Measurements from ENCODE around the gene HCAR2. TPM values are rescaled to one million over a fixed set of nuclear protein-coding genes. Genes with fewer than 3 reads are reported as not detected.
"Not testable (repeated sequence)": the region's sequence is repeated elsewhere in the genome, so short reads cannot be mapped to it uniquely, and the experiment has no call there.

Gene HCAR2
- polyA plus RNA-seq, 3 donors = 2.1 to 68.5 (median 7.1) TPM

GRCh38 chr12:122724641-122725243, 21.6 kb upstream of the HCAR2 start:
- no peak overlapping the region for H3K27ac ChIP-seq (ENCODE audit: low read depth, low read length)
- 89 to 93% (median 92%) methylated on average over 12 of the region's 12 CpGs for WGBS, 3 donors

GRCh38 chr12:122722387-122722786, 19.2 kb upstream of the HCAR2 start:
- 28 to 55% (median 38%) methylated on average over 1 of the region's 1 CpG for WGBS, 3 donors
- no peak overlapping the region for H3K27ac ChIP-seq (ENCODE audit: low read depth, low read length)

- H3K27ac ChIP-seq (ENCODE audit: low read depth, low read length) = no peak overlapping the region
- WGBS, 3 donors = 72 to 83% (median 81%) methylated on average over 11 of the region's 11 CpGs
Observed at GRCh38 chr12:122721057-122721545, 17.9 kb upstream of the HCAR2 start.

GRCh38 chr12:122716658-122717057, 13.5 kb upstream of the HCAR2 start, which contains the start of gene HCAR3:
HCAR3 (minus strand) TSS chr12:122716811; CDS start chr12:122716737, 74 bp downstream.
- WGBS, 3 donors = 59 to 74% (median 67%) methylated on average over 10 of the region's 10 CpGs
- not testable (repeated sequence) for H3K27ac ChIP-seq (ENCODE audit: low read depth, low read length)

GRCh38 chr12:122715211-122715610, 12.1 kb upstream of the HCAR2 start:
- 69 to 75% (median 70%) methylated on average over 6 of the region's 6 CpGs for WGBS, 3 donors
- not testable (repeated sequence) for H3K27ac ChIP-seq (ENCODE audit: low read depth, low read length)

- WGBS, 3 donors = 65 to 90% (median 77%) methylated on average over 3 of the region's 10 CpGs
- not testable (repeated sequence) for H3K27ac ChIP-seq (ENCODE audit: low read depth, low read length)
Observed at GRCh38 chr12:122713491-122714188, 10.5 kb upstream of the HCAR2 start.

- not testable (repeated sequence) for H3K27ac ChIP-seq (ENCODE audit: low read depth, low read length)
- WGBS, 3 donors = 69 to 79% (median 73%) methylated on average over 1 of the region's 1 CpG
Observed at GRCh38 chr12:122711266-122711665, 8.1 kb upstream of the HCAR2 start.

GRCh38 chr12:122710341-122710740, 7.2 kb upstream of the HCAR2 start:
- 45 to 80% (median 58%) methylated on average over 2 of the region's 2 CpGs for WGBS, 3 donors
- not testable (repeated sequence) for H3K27ac ChIP-seq (ENCODE audit: low read depth, low read length)

- no CpG with 5 or more reads among the region's 3 CpGs for WGBS, 3 donors
- H3K27ac ChIP-seq (ENCODE audit: low read depth, low read length) = not testable (repeated sequence)
Observed at GRCh38 chr12:122709287-122709686, 6.1 kb upstream of the HCAR2 start.

GRCh38 chr12:122703841-122704240, 684 bp upstream of the HCAR2 start:
- H3K27ac ChIP-seq (ENCODE audit: low read depth, low read length) = not testable (repeated sequence)
- WGBS, 3 donors = 74 to 84% (median 83%) methylated on average over 3 of the region's 3 CpGs

- WGBS, 3 donors = 25 to 49% (median 41%) methylated on average over 4 of the region's 4 CpGs
- H3K27ac ChIP-seq (ENCODE audit: low read depth, low read length) = not testable (repeated sequence)
Observed at GRCh38 chr12:122701481-122701880, 1.7 kb downstream of the HCAR2 start.

GRCh38 chr12:122700038-122700710, 3.0 kb downstream of the HCAR2 start:
- 76 to 79% methylated on average over 2 of the region's 9 CpGs; no CpG with 5 or more reads in 1 of the 3 donors for WGBS, 3 donors

GRCh38 chr12:122696922-122697321, 6.2 kb downstream of the HCAR2 start:
- 75 to 87% (median 77%) methylated on average over 2 of the region's 2 CpGs for WGBS, 3 donors

More at GRCh38 chr12:122700038-122700710, 3.0 kb downstream of the HCAR2 start:
- H3K27ac ChIP-seq (ENCODE audit: low read depth, low read length) = not testable (repeated sequence)

GRCh38 chr12:122691566-122691965, 11.6 kb downstream of the HCAR2 start:
- 58 to 73% (median 69%) methylated on average over 3 of the region's 3 CpGs for WGBS, 3 donors
- no peak overlapping the region for H3K27ac ChIP-seq (ENCODE audit: low read depth, low read length)

More at GRCh38 chr12:122696922-122697321, 6.2 kb downstream of the HCAR2 start:
- H3K27ac ChIP-seq (ENCODE audit: low read depth, low read length) = not testable (repeated sequence)

GRCh38 chr12:122688291-122688690, 14.9 kb downstream of the HCAR2 start:
- no peak overlapping the region for H3K27ac ChIP-seq (ENCODE audit: low read depth, low read length)
- WGBS, 3 donors = 71 to 93% (median 80%) methylated on average over 3 of the region's 3 CpGs

- 46 to 55% (median 52%) methylated on average over 5 of the region's 5 CpGs for WGBS, 3 donors
- H3K27ac ChIP-seq (ENCODE audit: low read depth, low read length) = no peak overlapping the region
Observed at GRCh38 chr12:122687086-122687485, 16.1 kb downstream of the HCAR2 start.

- WGBS, 3 donors = 90 to 93% (median 91%) methylated on average over 3 of the region's 3 CpGs
- no peak overlapping the region for H3K27ac ChIP-seq (ENCODE audit: low read depth, low read length)
Observed at GRCh38 chr12:122686538-122686937, 16.6 kb downstream of the HCAR2 start.

GRCh38 chr12:122684297-122684813, 18.8 kb downstream of the HCAR2 start:
- 62 to 80% (median 66%) methylated on average over 5 of the region's 5 CpGs for WGBS, 3 donors
- no peak overlapping the region for H3K27ac ChIP-seq (ENCODE audit: low read depth, low read length)

- 61 to 83% (median 64%) methylated on average over 4 of the region's 4 CpGs for WGBS, 3 donors
- H3K27ac ChIP-seq (ENCODE audit: low read depth, low read length) = no peak overlapping the region
Observed at GRCh38 chr12:122681814-122682213, 21.3 kb downstream of the HCAR2 start.

Measured in adipose tissue (tissue), 3 donors.